Testis (tissue), 2 donors: ENCODE measurements around the gene SPTLC3.

Source experiments
- CTCF ChIP-seq, 3 experiments: fragments of 450-650 bp in 2 of 3; fragments of 200-600 bp in 1 of 3; sonication (generic) in 1 of 3; IDR thresholded peaks; one replicate each; pipeline ENCODE4 v1.5.1; 2016 to 2019; ENCODE audit warnings: antibody characterized with exemption in 3 of 3, mild to moderate bottlenecking in 2 of 3, moderate library complexity in 1 of 3
- POLR2A ChIP-seq: fragments of 450-650 bp; IDR thresholded peaks from one replicate; pipeline ENCODE4 v1.6.1; 2017; ENCODE audit warnings: antibody characterized with exemption, mild to moderate bottlenecking, moderate library complexity

- TF ChIP-seq POLR2A (no peak), CTCF (IDR thresholded peaks at IDR 0.05) (no peak)
Observed at GRCh38 chr20:13165203-13165602, 156.4 kb downstream of the SPTLC3 start.
